HG03439 (cell line): ENCODE results near the gene GDAP1L1.

Experiments used
- ATAC-seq: cut with Tn5 transposase; IDR thresholded peaks from one replicate; pipeline ENCODE4 v1.9.1; 2021; ENCODE audit warnings: mild to moderate bottlenecking, moderate library complexity; ENCODE audit not compliant: unreplicated experiment

The GDAP1L1 gene

DNA sequence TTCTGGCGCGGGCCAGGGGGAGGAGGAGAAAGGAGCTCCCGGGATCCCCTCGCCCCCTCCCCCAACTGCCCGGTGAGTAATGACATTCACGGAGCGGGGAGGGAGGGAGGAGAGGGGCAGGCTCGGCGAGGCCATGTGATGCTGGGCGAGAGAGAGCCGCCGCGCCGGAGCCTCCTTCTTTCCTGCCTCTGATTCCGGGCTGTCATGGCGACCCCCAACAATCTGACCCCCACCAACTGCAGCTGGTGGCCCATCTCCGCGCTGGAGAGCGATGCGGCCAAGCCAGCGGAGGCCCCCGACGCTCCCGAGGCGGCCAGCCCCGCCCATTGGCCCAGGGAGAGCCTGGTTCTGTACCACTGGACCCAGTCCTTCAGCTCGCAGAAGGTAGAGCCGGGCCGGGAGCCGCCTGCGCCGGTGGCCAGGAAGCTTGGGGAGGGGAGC lies at the start of gene GDAP1L1:
Gene GDAP1L1 (plus strand): TSS at position 178 of the 441 bp plus-strand sequence. CDS start 27 bp downstream, at position 205.
- ATAC-seq: no peak

GRCh38 chr20:44198872-44199271 lies 48.2 kb upstream of the GDAP1L1 start:
- no peak for ATAC-seq

DNA sequence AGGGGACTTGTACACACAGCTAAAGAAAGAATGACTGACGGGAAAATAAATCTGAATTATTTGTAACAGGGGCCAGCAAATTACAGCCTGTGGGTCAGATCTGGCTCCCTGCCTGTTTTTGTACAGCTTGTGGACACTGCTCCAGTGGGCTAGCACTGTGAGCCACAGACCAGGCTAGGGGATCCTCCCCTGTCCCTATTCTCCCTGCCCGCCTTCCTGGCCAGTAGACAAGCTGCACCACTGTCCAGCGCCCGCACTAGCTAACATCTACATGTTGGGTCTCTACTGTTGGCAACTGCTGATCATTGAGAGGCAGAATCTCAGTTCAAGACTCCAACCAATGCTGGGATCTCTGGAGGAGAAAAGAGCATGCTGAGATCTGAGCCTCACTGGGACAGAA lies 47.2 kb upstream of the GDAP1L1 start:
- ATAC-seq: no peak

GRCh38 chr20:44200371-44200770 lies 46.7 kb upstream of the GDAP1L1 start:
- ATAC-seq: no peak

DNA sequence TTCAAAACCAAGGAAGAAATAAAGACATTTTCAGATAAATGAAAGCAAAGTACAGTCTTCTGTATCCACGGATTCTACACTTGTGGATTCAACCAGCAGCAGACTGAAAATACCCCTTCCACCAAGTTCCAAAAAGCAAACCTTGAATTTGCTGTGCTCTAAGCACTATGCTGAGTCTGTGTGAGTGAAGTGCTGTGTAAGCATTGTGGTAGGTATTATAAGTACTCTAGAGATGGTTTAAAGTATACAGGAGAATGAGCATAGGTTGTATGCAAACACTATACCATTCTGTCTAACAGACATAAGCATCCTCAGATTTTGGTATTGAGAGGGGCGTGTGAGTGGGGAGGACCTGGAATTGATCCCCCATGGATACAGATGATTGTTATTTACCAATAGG lies 46.1 kb upstream of the GDAP1L1 start:
- no peak for ATAC-seq

GRCh38 chr20:44203161-44203560 lies 43.9 kb upstream of the GDAP1L1 start:
- no peak for ATAC-seq

- ATAC-seq: no peak
Observed at GRCh38 chr20:44204156-44204831, 42.8 kb upstream of the GDAP1L1 start.

- ATAC-seq: no peak
Observed at GRCh38 chr20:44204832-44205215, 42.3 kb upstream of the GDAP1L1 start.

DNA sequence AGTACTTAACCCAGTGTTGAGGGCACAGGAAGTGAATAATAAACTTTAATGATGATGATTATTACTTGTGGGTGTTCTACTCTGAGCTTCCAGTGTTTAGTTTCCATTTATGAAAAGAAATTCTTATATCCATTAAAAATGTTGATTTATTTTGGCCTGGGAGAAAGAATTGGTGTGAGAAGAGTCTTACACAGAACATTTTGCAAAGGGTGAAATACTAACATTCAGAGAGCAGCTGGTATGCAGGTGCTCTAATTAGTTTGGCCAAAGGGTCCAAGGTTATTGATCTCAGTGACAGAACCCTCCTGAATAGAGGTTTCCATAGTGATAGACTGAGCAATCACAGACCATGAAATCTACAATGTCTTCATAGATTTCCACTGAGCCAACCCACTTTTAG lies 41.0 kb upstream of the GDAP1L1 start:
- no peak for ATAC-seq

GRCh38 chr20:44207126-44207723 lies 39.9 kb upstream of the GDAP1L1 start:
- no peak for ATAC-seq

DNA sequence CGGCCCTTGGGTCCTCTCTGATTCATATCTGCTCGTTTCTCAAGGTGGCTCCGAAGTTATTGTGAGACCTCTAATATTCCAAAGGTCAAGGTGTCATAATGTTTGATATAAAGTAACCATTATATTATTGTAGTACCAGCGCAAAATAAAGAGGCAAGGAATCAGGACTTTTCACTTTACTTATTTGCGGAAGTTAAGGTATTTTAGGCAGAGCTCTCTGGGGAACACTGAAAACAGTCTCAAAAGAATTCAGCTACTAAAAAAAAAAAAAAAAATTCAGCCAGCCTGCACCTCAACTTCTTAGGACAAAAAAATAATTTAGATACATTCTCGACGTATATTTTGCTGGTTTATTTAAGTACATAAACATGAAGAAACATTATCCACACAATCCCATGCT lies 38.9 kb upstream of the GDAP1L1 start:
- ATAC-seq: no peak

- ATAC-seq: no peak
Observed at GRCh38 chr20:44208770-44209169, 38.3 kb upstream of the GDAP1L1 start.

DNA sequence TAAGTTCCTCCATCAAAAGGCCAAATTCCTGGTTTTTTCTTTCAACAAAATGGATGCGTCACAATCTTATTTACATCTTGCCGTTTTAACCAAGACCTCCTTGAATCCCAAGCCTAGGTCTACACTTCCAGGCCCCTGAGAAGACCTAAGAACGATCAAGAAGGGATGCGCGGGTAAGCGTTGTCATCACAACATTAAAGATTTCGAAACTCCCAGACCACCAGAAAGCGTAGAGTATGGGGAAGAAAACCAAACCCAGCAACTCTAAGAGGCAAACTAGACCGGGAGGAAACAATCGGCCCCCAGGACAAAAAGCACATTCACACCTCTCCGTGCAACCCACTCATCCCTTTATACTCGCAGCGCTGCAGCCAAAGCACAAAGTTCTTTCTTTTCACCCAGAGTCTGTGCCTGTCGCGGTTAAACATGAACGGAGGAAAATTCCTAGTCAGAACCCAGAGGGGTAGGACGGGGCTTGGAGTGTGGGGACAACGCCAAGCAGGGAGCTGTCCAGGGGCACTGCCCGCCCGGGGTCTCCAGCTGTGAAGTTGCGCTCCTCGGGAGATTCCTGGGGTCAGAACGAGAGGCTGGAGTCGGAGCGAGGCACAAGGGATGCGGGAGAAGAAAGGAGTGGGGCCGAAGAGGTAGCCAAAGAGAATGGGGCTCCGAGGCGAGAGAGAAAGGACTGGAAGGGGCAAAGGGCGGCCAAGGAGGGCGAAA lies 37.3 kb upstream of the GDAP1L1 start:
- no peak for ATAC-seq

GRCh38 chr20:44210406-44211176 lies 36.5 kb upstream of the GDAP1L1 start, which contains the start of gene OSER1:
Gene OSER1, minus strand, starts transcription at chr20:44210771. Its CDS starts 3,814 bp downstream, at chr20:44206957.
- ATAC-seq: peak; percentile 82

- ATAC-seq: no peak
Observed at GRCh38 chr20:44211177-44212039, 35.7 kb upstream of the GDAP1L1 start.

DNA sequence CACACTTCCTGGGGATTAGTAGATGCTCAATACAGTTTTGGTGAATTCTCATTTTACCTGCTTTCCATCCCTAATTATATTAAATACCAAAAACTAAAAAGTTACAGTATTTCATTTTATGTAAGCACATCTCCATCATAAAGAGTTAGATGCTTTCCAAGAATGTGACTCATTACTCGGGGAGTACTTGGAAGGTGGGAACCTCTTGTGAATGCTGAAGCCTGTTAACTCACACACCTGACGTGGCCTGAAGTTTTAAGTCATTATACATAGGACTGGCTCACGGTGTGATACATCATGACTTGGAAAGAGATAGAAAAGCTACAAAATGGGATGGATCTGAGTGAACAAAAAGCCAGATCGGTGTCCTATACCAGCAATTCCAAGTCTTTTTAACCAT lies 34.3 kb upstream of the GDAP1L1 start:
- ATAC-seq: no peak

DNA sequence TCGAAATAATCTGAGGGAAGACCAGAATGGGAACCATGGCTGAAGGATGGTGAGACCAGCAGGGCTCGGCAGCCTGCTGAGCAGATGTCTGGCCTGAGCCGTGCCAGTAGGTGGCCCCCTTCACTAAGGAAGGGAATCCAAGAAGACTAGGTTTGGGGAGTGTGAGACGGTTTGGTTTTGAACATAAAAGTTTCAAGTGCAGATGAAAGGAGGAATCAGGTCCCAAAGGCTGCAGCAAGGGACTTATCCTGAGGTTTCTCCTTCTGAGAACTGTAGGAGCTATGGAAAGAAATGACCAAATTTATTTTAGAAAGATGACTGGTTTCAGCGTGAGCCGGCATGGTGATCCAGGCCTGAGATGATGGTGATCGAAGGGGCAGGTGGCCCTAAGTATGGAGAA lies 32.0 kb upstream of the GDAP1L1 start:
- no peak for ATAC-seq

- no peak for ATAC-seq
Observed at GRCh38 chr20:44217342-44218092, 29.6 kb upstream of the GDAP1L1 start.

GRCh38 chr20:44218446-44218845 lies 28.7 kb upstream of the GDAP1L1 start:
- ATAC-seq: no peak
